Measurements from ENCODE around the gene CCR2.
"Not testable (repeated sequence)": the region's sequence is repeated elsewhere in the genome, so short reads cannot be mapped to it uniquely, and the experiment has no call there.

CCR2 gene

DNA sequence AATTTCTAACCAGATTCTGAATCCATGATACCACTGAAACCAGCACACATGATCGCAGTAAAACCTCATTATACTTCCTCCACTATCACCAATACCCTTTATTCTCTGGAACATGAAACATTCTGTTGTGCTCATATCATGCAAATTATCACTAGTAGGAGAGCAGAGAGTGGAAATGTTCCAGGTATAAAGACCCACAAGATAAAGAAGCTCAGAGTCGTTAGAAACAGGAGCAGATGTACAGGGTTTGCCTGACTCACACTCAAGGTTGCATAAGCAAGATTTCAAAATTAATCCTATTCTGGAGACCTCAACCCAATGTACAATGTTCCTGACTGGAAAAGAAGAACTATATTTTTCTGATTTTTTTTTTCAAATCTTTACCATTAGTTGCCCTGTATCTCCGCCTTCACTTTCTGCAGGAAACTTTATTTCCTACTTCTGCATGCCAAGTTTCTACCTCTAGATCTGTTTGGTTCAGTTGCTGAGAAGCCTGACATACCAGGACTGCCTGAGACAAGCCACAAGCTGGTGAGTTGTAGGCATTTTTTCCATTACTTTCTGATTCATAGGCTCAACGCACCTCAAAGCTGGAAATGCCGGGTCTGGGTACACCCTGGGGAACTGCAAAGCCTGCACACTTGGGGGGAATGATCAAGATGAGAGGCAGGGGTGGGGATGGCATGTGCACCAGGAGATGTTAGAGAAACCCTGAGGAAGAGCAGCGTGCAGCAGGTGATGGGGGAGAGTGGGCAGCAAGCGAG lies at the start of gene CCR2:
Gene CCR2 (plus strand): TSS at position 465 of the 764 bp plus-strand sequence. CDS start 3,417 bp downstream, outside the sequence.
- no peak for DNase-seq

DNA sequence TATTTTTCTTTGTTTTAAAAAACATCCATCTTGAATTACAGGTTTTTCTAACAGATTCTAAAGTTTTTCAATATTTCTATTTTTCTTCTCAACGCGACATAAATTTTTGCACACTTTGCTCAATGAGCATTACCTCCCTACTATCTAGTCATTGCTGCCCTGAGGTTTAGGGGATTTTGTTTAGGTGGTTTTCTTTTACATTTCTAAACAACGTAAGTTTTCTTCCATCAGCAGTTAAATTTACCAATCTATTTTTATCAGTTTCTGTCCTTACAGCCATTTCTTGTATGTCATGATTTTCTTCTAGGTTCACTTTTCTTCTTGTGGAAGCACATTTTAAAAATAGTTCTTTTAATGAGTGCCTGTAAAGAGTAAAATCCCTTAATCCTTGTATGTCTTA lies 49.2 kb upstream of the CCR2 start:
- no peak for DNase-seq

DNA sequence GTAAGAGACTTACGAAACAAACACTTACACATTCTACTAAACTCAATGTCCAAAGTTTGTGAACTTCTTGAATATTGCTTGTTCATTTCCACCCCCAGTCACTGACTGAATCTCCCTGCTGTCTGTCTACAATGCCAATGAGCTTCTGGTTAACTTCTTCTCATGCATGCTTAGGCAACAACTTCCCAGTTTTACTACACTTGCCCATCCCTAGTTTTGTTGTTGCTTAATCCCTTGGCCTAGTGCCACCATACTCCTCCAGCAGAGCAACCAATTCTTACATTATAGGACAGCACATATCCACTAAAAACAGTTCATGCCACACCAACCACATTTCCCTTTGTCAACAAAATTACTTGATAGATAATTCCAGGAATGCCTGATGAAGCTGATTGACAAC lies 40.9 kb upstream of the CCR2 start:
- no peak for DNase-seq

DNA sequence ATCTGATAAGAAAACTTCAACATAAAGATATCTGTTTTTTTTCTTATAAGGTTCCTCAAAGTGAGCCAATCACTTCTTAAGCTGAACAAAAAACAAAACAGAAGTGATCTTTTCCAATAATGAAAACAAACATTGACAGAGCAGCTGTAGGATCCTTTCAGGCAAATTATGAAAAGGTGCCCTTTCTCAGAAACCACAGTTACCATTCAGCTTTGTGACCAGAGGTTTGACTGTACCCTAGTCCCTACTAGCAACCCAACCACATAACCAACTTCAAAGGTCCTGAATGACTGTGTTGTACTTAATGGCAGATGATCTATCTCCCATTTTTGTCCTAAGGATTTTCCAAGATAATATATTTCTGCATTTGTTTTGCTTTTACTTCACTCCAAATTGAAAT lies 39.4 kb upstream of the CCR2 start:
- DNase-seq = no peak

DNA sequence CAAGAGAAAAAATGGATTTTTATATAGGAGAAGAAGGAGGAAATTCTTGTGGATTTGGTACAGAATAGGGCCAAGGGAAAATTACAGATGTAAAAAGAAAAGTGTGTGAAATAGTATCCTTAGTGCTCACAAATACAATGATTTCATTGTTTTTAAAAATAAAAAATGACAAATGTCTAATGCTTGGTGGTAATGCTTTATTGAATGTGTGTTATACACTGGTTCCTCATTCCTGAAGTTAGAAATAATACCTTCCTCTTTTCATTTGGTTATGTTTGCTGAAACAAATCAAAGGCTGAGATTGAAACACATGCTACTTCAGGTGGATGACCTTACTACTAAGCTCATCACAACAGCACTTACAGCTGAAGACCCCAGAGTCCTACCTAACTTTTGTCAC lies 37.7 kb upstream of the CCR2 start:
- DNase-seq = no peak

DNA sequence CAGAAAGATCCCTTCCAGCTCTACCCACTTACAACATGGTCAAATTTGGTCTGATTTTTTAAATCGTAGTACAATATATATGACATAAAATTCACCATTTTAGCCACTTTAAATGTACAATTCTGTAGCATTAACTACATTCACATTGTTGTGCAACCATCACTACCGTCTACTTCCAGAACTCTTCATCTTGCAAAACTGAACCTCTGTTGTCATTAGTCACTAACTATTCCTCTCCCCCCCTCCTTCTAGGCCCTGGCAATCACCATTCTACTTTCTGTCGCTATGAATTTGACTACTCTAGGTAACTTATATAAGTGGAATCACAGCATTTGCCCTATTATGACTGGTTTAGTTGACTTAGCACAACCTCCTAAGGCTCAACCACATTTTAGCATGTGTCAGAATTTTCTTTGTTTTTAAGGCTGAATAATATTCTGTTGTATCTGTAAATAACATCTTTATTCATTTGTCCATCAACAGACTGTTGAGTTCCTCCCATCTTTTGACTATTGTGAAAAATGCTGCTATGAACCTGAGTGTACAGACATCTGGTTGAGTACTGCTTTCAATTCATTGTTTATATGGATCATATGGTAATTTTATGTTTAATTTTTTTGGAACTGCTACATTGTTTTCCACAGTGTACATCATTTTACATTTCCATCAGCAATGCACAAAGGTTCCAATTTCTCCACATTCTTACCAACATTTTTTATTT lies 35.5 kb upstream of the CCR2 start:
- no peak for DNase-seq

DNA sequence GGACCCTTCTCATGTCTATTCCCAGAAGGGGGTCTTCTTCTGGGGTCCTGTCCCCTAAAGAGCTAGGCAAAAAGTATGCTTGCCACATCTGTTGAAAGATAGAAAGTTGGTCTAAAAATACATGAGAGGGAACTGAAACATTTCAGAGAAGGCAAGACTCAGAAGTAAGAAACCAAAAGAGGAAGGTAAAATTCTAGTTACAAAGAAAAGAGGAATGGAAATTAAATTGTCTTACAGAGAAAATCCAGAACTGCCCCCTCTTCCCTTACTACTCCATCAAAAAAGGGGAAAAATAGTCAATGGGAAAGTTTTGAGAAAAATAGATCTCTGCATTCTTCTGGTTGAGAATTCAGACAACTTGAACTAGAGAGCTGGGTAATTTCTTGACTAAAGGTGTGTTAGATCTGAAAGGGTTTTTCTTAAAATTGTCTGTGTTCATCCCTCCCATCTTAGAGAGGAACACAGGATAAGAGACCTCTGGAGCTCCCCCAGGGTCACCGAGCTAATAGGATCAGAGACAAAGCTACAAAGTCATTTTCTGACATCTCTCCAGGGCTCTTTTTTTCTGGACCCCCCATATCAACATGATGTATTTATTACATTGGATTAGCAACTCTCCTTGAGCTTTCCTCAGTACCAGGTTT lies 32.3 kb upstream of the CCR2 start:
- DNase-seq = no peak

DNA sequence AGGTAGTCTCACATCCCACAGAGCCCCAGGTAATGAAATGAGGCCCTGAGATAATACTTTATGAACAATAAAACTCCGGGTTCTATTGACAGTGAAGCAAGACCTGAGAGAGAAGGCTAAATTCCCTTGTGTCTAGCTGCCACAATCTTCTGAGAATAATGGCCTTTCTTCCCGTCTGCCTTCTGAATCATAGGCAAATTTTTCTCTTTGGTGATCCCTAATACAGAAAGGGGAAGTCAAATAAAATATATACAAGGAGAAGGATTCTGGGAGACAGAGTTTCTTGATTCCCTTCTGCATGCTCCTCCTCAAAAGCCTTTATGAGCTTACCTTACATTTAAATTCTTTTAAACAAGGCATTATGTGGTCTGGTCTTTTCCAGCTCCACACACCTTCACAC lies 29.9 kb upstream of the CCR2 start:
- no peak for DNase-seq

DNA sequence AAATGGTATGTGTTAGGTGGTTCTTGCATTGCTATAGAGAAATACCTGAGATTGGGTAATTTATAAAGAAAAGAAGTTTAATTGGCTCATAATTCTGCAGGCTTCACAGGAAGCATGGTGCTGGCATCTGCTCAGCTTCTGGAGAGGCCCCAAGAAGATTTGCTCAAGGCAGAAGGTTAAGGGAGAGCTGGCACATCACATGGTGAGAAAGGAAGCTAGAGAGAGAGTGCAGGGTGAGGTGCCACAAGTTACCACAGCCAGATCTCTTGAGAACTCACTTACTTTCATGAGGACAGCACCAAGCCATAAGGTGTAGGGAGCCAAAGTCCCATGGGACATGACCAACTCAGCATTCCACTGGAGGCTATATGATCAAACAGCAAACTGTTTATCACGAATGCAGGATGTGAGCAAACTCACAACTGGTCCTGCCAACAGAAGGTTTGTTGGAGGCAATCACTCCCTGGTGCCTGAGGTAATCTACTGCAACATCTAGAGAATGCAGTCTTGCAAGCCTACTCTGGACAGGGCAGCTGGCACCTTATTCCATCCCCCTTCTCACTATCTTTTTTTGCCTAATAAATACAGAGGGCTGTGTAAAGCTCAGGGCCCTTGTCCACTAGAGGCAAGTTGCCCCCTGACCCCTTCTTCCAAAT lies 28.1 kb upstream of the CCR2 start:
- no peak for DNase-seq

DNA sequence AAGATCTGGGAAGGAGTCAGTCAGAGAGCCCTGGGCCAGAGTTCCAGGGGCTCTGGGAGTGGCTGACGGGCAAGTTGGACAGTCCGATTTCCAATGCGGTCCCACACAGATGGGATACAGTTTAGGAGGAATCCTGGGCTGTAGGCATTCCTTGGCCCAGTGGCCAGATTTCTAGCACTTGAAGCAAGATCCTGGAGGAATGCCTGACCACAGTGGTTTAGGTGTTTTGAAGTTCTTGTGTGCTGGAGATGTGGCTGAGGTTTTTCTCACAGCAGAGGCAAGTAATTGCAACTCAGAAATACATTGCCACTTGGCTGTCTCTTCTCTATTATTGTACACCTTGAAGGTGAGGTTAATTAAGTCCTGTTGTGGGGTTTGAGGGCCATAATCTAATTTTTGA lies 23.2 kb upstream of the CCR2 start:
- not testable (repeated sequence) for DNase-seq

DNA sequence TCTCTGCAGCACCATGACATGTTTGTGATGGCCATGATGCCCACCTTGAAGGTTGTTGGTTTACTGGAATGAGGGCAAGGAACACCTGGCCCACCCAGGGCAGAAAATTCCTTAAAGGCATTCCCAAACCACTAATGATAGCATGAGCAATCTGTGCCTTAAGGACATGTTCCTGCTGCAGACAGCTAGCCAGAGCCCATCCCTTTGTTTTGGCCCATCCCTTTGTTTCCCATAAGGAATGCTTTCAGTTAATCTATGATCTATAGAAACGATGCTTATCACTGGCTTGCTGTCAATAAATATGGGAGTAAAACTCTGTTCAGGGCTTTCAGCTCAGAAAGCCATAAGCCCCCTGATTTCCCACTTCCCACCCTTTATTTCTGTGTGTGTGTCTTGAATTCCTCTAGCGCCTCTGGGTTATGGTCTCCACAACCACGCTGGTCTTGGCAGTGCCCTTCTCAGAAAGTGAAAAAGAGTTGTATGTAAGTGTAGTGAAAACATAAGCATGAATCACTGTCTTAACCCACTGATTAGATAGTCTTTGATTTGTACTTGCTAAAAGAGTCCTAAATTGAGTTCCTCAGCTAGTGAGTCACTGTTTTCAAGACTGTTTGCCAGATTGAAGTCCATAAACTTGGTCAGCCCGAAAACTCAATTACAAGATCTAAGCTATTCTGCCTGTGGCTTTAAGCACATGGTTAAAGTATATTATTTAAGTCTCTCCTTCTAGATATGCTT lies 19.0 kb upstream of the CCR2 start:
- DNase-seq = no peak

DNA sequence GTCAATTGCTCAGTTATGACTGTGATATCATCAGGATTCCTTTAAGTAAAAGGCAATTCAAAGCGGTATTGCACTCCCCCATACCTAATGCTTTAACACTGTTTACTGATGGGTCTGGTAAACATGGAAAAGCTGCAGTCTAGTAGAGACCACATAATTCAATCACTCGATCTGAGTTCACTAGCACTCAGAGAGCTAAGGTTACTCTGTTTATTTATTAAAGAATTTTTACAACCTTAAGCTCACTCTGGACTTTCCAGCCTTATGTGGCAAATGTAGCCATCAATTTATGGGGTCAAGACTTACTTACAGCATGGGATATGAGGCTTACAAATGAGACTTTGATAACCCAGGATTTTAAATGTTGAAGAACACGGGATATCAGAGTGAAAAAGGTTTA lies 18.4 kb upstream of the CCR2 start:
- DNase-seq = no peak

DNA sequence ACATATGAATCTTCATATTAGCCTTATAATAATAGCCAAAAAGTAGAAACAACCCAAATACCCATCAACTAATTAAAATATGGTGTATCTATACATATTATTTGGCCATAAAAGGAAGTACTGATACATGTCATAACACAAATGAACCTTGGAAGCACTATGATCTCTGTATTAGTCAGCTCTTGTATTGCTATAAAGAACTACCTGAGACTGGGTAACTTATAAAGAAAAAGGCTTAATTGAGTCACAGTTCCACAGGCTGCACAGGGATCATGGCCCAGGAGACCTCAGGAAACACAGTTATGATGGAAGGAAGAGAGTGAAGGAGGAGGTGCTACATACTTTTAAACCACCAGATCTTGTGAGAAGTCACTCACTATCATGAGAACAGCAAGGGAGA lies 16.0 kb upstream of the CCR2 start:
- no peak for DNase-seq

DNA sequence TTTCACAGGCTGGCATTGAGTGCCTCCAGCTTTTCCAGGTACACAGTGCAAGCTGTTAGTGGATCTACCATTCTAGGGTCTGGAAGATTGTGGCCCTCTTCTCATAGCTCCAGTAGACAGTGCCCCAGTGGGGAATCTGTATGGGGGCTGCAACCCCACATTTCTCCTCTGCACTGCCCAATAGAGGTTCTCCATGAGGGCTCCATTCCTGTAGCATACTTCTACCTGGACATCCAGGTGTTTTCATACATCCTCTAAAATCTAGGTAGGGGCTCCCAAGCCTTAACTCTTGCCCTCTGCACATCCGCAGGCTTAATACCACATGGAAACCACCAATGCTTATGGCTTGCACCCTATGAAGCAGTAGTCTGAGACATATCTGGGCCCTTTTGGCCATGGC lies 15.1 kb upstream of the CCR2 start:
- DNase-seq = no peak

DNA sequence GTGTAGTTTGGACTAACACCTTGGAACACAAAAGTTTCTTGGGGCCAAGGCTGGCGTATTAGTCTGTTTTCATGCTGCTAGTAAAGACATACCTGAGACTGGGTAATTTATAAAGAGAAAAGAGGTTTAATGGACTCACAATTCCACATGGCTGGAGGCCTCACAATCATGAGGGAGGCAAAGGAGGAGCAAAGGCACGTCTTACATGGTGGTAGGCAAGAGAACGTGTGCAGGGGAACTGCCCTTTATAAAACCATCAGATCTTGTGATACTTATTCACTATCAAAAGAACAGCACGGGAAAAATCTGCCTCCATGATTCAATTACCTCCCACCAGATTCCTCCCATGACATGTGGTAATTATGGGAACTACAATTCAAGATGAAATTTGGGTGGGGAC lies 9.4 kb upstream of the CCR2 start:
- DNase-seq = no peak

DNA sequence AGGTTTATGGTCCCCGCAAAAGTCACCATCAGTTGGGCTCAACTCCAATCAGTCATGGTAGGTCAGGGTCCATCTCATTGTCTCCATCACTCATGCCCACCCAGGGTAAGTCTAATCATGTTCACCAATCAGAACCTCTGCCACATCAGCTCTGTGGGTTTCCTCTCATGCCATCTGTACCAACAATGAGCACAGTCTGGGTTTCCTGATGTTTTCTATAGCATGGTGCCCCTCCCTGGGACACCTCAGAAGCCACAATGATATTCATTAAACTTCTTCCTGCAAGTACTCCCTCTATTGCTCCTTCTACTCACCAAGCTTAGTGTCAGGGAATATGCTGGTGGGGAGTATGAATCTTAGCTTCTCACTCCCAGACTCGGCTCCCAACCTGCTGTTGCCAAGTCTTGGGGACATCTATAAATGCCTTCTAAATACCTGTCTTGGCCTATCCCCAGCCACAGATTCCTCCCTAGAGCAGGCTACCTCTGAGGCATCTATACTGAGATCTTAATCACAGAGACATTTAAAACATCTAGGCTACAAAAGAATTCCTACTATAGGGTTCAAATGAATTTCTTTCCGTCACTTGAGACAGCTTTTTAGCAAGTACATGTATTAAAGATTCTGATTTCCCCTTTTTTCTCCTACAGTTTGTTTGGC lies 5.0 kb upstream of the CCR2 start:
- DNase-seq = no peak

DNA sequence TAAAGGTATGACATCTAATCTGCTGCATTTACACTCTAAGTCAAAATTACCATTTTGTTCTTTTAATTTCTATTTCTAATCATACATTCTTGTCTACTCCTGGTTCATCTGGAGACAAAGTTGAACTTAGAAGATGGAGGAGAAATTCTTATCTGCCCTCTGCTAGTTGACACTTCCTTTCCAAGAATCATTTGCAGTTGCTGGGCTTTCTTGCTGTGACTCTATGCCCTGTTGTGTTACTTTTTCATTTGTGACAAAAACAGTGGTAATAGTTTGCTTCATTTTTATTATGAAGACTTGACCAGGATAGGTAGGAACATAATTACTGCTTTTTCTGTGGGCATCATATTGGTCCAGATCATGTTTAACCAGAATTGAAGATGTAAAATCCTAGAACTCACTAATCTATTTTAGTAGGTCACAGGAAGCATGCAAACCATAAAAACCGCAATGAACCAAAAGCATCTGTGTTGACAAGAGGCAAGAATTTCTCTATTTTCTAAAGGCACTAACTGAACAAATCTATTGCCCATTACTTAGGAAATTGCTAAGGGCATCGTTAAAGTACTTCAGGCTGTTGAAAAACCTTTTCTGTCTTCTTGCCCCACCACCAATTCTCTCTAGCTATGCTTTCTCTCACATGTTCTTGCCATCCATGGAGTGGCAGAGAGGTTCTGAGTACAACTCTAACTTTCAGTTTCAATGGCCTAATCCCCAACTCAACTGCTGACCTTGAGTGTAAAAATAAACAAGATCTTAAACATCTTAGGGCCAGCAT lies 4.2 kb upstream of the CCR2 start:
- no peak for DNase-seq

DNA sequence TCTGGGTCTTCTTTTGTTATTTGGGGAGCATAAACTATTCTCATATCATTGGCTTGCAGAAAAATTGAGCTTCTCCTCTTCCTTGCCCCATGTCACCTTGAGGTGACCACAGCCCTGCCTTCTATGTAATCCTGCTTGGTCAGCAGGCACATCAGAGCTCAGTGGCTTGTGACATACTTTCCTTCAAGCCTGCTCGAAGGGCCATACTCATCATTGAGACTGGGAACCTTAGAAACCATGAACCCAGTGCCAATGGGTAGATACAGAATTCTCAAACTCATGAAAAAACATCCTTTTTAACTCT lies 3.7 kb upstream of the CCR2 start:
- no peak for DNase-seq

DNA sequence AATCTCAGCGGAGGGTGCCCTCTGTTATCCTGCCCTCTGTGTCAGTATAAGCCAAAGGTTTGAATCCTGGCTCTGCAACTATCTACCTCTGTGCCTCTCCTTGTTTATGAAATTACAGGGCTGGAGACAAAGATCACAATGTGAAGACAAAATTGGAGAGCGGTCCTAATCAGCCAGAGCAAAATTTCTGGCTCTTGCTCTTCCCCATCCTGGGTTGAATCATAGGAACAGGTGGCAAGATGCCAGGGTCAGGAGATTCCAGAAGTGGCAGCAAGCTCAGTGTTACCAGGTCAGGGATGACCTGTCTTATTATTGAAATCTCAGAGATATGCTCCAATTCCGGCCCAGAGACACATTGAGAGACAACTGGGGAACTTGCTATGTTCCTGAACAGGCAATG lies 2.3 kb upstream of the CCR2 start:
- no peak for DNase-seq

DNA sequence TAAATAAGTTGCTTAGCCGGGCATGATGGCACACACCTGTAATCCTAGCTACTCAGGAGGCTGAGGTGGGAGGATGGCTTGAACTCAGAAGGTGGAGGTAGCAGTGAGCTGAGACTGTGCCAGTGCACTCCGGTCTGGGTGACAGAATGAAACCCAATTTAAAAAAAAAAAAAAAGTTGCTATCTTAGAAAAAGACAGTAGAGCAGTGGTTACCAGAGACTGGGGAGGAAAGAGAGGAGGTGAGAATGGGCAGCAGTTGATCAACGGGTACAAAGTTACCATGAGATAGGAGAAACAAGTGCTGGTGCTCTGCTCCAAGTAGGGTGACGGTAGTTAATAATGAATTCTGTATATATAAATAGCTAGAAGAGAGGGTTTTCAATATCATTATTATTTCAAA lies 821 bp upstream of the CCR2 start:
- DNase-seq = no peak

DNA sequence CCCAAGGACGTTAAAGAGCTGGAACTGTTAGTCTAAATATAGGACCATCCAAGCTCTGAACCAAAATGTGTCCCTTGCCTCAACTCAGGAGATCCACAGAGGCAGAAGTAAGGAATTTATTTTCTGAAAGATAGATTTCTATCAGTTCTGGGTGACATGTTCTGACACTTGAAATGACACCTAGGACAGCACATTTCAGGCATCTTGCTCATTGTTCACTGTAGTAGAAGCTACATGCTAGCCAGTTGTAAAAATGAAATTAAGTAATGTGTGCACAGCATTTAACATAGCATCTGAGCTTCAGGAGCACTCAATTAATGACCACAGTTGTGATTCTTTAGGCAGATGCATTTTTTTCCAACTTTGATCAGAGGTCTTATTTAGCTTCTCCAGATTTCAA lies 567 bp downstream of the CCR2 start:
- DNase-seq = no peak

DNA sequence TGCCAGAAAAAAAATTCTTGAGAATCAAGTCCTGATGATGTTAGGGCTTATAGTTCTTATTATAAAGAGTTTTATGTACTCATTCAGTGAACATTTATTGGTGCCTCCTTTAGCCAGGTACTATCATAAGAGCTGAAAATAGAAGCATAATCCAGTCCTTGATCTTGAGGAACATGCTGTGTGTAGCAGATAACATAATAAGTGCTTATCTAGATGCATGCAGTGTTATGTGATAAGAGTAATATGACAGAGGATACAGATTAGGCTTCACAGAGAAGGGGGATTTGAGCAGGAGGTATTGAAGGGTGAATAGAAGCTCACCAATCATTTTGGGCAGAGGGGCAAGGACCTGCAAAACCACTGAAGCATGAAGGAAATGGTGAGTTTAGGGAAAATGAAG lies 1.1 kb downstream of the CCR2 start:
- no peak for DNase-seq

Measured in T1000 (cell line).